ENCODE results near the gene GRIA3.

GRIA3 gene

DNA sequence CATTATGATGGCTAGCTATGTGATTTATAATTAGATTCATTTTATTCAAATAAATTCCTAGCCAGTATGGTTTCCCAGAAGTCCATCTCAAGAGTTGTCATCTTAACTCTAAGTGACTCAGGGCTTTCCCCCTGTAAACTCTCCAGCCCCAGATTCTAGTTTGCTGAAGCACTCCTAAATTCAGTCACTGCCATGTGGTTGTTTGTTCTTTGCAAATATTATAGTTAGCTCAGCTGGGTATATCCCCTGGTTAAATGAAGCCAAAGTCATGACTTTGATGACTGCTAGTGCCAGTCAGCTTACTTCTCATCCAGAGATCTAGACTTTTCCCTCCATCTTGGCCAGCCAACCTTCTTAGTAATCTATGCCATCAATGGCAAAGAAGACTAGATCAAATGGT lies 126.0 kb downstream of the GRIA3 start:
- H3K27me3 ChIP-seq (ENCODE audit: control insufficient read depth, insufficient read depth, low read length), result no peaks in the 10 kb centered on the region; the same call in 1 of the 2 replicates
- H3K4me3 ChIP-seq (ENCODE audit: low read depth, low read length), result no peak overlapping the region
- H3K27ac ChIP-seq (ENCODE audit: low read depth, low read length), result no peak overlapping the region

DNA sequence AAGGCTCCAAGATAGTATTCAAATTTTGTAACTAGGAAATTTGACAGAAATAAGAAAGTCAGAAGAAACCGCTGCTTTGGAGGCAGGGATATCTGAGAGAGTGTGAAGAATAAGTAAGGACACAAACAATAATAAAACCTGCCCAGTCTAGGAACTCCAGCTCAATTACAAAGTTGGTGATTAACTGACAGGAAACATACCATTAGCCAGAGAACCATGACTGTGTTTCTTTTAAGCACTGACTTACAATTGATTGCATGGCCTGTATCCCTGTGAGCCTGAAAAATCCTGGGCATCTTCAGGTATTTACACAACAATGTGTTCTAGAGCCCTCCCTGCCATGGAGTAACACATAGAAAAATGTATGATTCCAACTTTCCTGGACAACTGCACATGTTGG lies 127.4 kb downstream of the GRIA3 start:
- Histone ChIP-seq H3K9me3 (ENCODE audit: control insufficient read depth, insufficient read depth, low read depth, low read length) (no peaks in the 10 kb centered on the region), H3K4me3 (ENCODE audit: low read depth, low read length) (no peak overlapping the region), H3K36me3 (ENCODE audit: control insufficient read depth, insufficient read depth, low read length) (no peaks in the 10 kb centered on the region), H3K9ac (ENCODE audit: low read length) (no peak overlapping the region), H3K27ac (ENCODE audit: low read depth, low read length) (no peak overlapping the region), H3K4me1 (ENCODE audit: control insufficient read depth, insufficient read depth, low read length) (no peaks in the 10 kb centered on the region), H3K27me3 (ENCODE audit: control insufficient read depth, insufficient read depth, low read length) (no peaks in the 10 kb centered on the region; the same call in 1 of the 2 replicates)

More for the DNA sequence above, 126.0 kb downstream of the GRIA3 start:
- Histone ChIP-seq H3K4me1 (ENCODE audit: control insufficient read depth, insufficient read depth, low read length) (no peaks in the 10 kb centered on the region), H3K9me3 (ENCODE audit: control insufficient read depth, insufficient read depth, low read depth, low read length) (no peaks in the 10 kb centered on the region), H3K36me3 (ENCODE audit: control insufficient read depth, insufficient read depth, low read length) (no peaks in the 10 kb centered on the region), H3K9ac (ENCODE audit: low read length) (no peak overlapping the region)

DNA sequence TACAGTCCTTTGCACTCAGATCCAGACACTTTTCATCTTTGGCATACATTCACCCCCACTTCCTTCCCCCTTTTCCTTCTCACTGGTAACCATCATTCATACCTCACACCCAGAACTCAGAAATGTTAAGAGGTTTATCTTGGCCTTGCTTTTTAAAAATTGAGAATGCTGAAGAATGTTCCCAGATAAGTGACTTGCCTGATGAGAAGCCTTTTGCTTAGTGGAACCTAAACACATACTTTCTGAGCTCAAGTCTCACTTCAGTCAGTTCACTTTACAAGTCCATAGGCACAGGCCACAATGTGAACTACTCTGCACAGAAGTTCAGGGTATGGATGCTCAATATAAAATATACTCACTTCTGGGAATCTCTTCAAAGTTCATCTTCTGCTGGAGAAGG lies 129.4 kb downstream of the GRIA3 start:
- H3K36me3 ChIP-seq (ENCODE audit: control insufficient read depth, insufficient read depth, low read length), result no peaks in the 10 kb centered on the region
- H3K4me3 ChIP-seq (ENCODE audit: low read depth, low read length), result no peak overlapping the region
- H3K9ac ChIP-seq (ENCODE audit: low read length), result no peak overlapping the region
- no peaks in the 10 kb centered on the region for H3K4me1 ChIP-seq (ENCODE audit: control insufficient read depth, insufficient read depth, low read length)
- no peaks in the 10 kb centered on the region for H3K9me3 ChIP-seq (ENCODE audit: control insufficient read depth, insufficient read depth, low read depth, low read length)
- no peaks in the 10 kb centered on the region; the same call in 1 of the 2 replicates for H3K27me3 ChIP-seq (ENCODE audit: control insufficient read depth, insufficient read depth, low read length)
- no peak overlapping the region for H3K27ac ChIP-seq (ENCODE audit: low read depth, low read length)

DNA sequence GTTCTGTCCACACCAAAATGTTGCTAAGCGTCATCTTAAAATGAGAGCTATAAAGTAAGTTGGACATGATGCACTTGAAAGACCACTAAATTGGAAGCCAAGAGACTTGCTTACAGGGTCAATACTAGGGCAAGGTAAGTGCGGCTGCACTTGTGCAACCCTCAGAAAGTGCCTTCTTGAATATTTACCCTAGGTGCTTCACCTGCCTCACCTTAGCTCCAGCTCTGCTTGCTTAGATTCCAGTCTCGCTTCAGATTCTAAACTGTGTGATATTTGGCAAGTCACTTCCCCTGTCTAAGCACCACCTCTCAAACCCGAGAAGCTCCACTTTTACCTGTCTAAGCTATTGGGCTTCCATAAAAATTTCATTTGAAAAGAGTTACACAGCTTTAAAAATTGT lies 136.5 kb downstream of the GRIA3 start:
- Histone ChIP-seq H3K9ac (ENCODE audit: low read length) (no peak overlapping the region), H3K9me3 (ENCODE audit: control insufficient read depth, insufficient read depth, low read depth, low read length) (0 out of 2 replicates have a peak, but pooled peaks cover 2% of the 10 kb centered on the region), H3K36me3 (ENCODE audit: control insufficient read depth, insufficient read depth, low read length) (no peaks in the 10 kb centered on the region), H3K4me3 (ENCODE audit: low read depth, low read length) (no peak overlapping the region), H3K27me3 (ENCODE audit: control insufficient read depth, insufficient read depth, low read length) (peaks cover 7% of the 10 kb centered on the region; the same call in 1 of the 2 replicates), H3K27ac (ENCODE audit: low read depth, low read length) (no peak overlapping the region), H3K4me1 (ENCODE audit: control insufficient read depth, insufficient read depth, low read length) (peaks cover 21% of the 10 kb centered on the region)

DNA sequence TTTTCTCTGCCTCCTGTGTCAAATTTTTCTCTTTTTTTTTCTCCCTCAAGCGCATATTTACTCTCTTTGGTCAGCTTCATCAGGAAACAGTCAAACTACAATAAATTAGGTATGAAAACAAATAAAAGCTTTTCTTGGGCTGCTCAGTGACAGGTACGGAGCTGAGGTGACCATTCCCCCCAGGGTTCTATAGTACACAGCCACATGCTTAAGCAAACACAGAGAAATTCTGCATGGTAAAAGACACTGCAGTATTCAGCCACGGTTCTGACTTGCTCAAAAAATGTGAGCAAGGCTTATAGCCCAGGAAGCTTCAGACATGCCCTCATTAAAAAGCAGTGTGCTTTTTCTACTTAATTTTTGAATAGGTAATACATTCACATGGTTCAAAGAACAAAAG lies 138.5 kb downstream of the GRIA3 start:
- H3K36me3 ChIP-seq (ENCODE audit: control insufficient read depth, insufficient read depth, low read length), result no peaks in the 10 kb centered on the region
- 0 out of 2 replicates have a peak, but pooled peaks cover 2% of the 10 kb centered on the region for H3K9me3 ChIP-seq (ENCODE audit: control insufficient read depth, insufficient read depth, low read depth, low read length)
- H3K4me3 ChIP-seq (ENCODE audit: low read depth, low read length), result no peak overlapping the region
- peaks cover 7% of the 10 kb centered on the region; the same call in 1 of the 2 replicates for H3K27me3 ChIP-seq (ENCODE audit: control insufficient read depth, insufficient read depth, low read length)
- H3K4me1 ChIP-seq (ENCODE audit: control insufficient read depth, insufficient read depth, low read length), result peaks cover 21% of the 10 kb centered on the region
- no peak overlapping the region for H3K9ac ChIP-seq (ENCODE audit: low read length)
- no peak overlapping the region for H3K27ac ChIP-seq (ENCODE audit: low read depth, low read length)

DNA sequence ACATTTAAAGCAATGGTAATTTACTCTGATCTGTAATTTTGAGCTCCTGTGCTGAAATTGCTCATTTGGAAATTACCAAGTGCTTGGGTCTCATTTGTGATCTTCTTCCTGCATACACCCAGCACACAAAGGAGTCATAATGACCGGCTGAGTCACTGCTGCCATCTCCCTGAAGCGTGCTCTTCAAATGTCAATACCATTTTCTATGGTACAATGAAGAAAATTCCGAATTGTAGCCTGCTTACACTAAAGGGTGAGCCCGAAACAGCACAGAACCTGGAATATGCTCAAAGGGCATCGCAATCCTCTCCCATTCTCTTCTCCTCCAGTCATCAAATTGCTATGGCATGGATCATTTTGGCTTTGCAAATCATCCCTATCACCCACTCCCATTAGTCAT lies 140.5 kb downstream of the GRIA3 start:
- Histone ChIP-seq H3K9ac (ENCODE audit: low read length) (no peak overlapping the region), H3K4me1 (ENCODE audit: control insufficient read depth, insufficient read depth, low read length) (peaks cover 21% of the 10 kb centered on the region), H3K9me3 (ENCODE audit: control insufficient read depth, insufficient read depth, low read depth, low read length) (no peaks in the 10 kb centered on the region), H3K36me3 (ENCODE audit: control insufficient read depth, insufficient read depth, low read length) (no peaks in the 10 kb centered on the region), H3K27me3 (ENCODE audit: control insufficient read depth, insufficient read depth, low read length) (peaks cover 7% of the 10 kb centered on the region; the same call in 1 of the 2 replicates), H3K27ac (ENCODE audit: low read depth, low read length) (0 out of 2 replicates have a peak overlapping the region, but pooled peaks have one; percentile 27), H3K4me3 (ENCODE audit: low read depth, low read length) (no peak overlapping the region)

DNA sequence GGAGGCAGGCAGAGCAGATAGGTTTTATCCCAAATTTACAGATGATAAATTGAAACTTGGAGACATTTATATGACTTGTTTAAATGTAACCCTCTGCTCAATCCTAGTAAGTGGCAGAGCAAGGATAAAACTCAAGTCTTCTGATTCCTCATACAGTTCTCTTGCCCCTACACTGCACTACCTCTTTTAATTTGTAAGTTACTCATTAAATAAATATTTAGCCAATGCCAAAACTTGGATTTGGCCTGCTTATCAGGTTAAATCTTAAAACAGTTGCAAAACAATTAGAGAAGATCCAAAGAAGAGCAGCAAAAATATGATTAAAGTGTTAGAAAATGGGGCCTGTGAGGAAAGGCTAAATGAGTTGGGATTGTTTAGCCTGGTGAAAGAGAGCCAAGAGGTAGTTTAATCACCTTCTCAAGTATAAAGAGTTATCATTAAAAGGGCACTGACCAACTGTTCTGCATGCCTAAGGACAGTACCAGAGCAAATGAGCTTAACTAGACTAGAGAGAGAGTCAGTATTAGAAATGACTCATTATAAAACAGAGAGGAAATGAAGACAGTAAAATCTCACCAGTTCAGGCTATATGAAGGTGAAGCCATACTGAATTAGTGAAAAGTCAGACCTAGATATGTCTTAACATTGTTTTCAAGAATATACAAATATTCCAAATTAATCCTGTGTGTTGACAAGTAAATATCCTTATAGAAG lies 146.3 kb downstream of the GRIA3 start:
- no peak overlapping the region for H3K27ac ChIP-seq (ENCODE audit: low read depth, low read length)
- no peaks in the 10 kb centered on the region; the same call in 1 of the 2 replicates for H3K27me3 ChIP-seq (ENCODE audit: control insufficient read depth, insufficient read depth, low read length)
- H3K9me3 ChIP-seq (ENCODE audit: control insufficient read depth, insufficient read depth, low read depth, low read length), result no peaks in the 10 kb centered on the region
- H3K4me3 ChIP-seq (ENCODE audit: low read depth, low read length), result no peak overlapping the region
- H3K9ac ChIP-seq (ENCODE audit: low read length), result no peak overlapping the region
- H3K36me3 ChIP-seq (ENCODE audit: control insufficient read depth, insufficient read depth, low read length), result no peaks in the 10 kb centered on the region
- no peaks in the 10 kb centered on the region for H3K4me1 ChIP-seq (ENCODE audit: control insufficient read depth, insufficient read depth, low read length)

DNA sequence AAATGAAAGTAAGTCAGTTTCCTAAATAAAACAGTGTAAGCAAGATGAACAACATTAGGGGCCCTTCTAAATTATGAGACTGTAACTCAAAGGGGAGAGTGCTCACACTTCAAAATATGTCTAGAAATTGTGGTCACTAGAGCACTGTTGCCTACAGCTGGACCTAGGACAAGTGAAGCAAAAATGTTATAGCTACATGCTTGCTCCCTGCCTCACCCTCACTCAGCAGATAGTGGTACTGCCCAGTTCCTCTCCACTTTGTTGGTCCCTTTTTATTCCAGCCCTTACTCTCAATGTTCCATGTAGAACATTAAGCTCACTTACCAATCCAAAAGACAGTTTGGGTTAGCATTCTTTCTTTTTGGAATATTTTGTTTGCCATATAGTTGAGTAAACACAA lies 147.3 kb downstream of the GRIA3 start:
- Histone ChIP-seq H3K4me1 (ENCODE audit: control insufficient read depth, insufficient read depth, low read length) (no peaks in the 10 kb centered on the region), H3K36me3 (ENCODE audit: control insufficient read depth, insufficient read depth, low read length) (no peaks in the 10 kb centered on the region), H3K4me3 (ENCODE audit: low read depth, low read length) (no peak overlapping the region), H3K9me3 (ENCODE audit: control insufficient read depth, insufficient read depth, low read depth, low read length) (no peaks in the 10 kb centered on the region), H3K9ac (ENCODE audit: low read length) (no peak overlapping the region), H3K27me3 (ENCODE audit: control insufficient read depth, insufficient read depth, low read length) (no peaks in the 10 kb centered on the region; the same call in 1 of the 2 replicates), H3K27ac (ENCODE audit: low read depth, low read length) (no peak overlapping the region)

DNA sequence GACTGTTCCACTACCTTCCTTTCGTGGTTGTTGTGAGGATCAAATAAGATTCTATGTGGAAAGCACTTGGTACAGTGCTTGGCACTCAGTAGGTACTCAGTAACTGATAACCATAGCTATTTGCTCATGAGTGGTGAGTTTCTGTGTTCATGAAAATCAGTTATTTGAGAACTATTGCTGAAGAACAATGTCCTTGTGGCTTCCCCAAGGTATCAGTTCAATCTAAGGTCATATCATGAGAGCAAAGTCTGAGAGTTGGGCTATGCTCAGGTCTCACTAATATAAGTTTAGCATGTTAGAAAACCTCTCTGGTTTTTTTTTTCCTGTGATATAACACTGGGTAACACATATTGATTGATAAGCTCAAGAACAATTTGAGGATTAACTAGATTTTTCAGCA lies 147.8 kb downstream of the GRIA3 start:
- Histone ChIP-seq H3K4me1 (ENCODE audit: control insufficient read depth, insufficient read depth, low read length) (no peaks in the 10 kb centered on the region), H3K27me3 (ENCODE audit: control insufficient read depth, insufficient read depth, low read length) (no peaks in the 10 kb centered on the region; the same call in 1 of the 2 replicates)

DNA sequence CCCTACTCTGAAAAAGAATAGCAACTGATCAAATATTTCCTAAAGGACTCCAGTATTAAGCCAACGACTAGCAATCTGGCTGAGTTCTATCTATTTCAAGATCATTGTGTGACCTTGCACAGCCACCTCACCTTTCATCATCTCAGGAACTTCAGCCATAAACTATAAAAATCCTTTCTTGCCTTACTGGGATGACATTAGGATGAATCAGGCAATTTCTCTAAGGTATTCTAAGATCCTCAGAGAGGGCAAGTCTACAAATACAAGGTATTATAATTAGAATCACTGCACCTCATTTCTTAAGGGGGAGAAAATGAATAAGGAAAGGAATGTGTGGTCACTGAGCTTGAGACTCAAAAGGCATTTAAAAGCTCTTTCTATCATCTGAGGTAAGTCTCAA lies 152.6 kb downstream of the GRIA3 start:
- Histone ChIP-seq H3K4me1 (ENCODE audit: control insufficient read depth, insufficient read depth, low read length) (peaks cover 14% of the 10 kb centered on the region), H3K27me3 (ENCODE audit: control insufficient read depth, insufficient read depth, low read length) (peaks cover 2% of the 10 kb centered on the region; the same call in 1 of the 2 replicates), H3K36me3 (ENCODE audit: control insufficient read depth, insufficient read depth, low read length) (no peaks in the 10 kb centered on the region), H3K9me3 (ENCODE audit: control insufficient read depth, insufficient read depth, low read depth, low read length) (no peaks in the 10 kb centered on the region), H3K27ac (ENCODE audit: low read depth, low read length) (no peak overlapping the region), H3K9ac (ENCODE audit: low read length) (no peak overlapping the region), H3K4me3 (ENCODE audit: low read depth, low read length) (no peak overlapping the region)

More for the DNA sequence above, 147.8 kb downstream of the GRIA3 start:
- no peak overlapping the region for H3K4me3 ChIP-seq (ENCODE audit: low read depth, low read length)
- no peak overlapping the region for H3K9ac ChIP-seq (ENCODE audit: low read length)
- no peaks in the 10 kb centered on the region for H3K9me3 ChIP-seq (ENCODE audit: control insufficient read depth, insufficient read depth, low read depth, low read length)
- no peak overlapping the region for H3K27ac ChIP-seq (ENCODE audit: low read depth, low read length)
- H3K36me3 ChIP-seq (ENCODE audit: control insufficient read depth, insufficient read depth, low read length), result no peaks in the 10 kb centered on the region

DNA sequence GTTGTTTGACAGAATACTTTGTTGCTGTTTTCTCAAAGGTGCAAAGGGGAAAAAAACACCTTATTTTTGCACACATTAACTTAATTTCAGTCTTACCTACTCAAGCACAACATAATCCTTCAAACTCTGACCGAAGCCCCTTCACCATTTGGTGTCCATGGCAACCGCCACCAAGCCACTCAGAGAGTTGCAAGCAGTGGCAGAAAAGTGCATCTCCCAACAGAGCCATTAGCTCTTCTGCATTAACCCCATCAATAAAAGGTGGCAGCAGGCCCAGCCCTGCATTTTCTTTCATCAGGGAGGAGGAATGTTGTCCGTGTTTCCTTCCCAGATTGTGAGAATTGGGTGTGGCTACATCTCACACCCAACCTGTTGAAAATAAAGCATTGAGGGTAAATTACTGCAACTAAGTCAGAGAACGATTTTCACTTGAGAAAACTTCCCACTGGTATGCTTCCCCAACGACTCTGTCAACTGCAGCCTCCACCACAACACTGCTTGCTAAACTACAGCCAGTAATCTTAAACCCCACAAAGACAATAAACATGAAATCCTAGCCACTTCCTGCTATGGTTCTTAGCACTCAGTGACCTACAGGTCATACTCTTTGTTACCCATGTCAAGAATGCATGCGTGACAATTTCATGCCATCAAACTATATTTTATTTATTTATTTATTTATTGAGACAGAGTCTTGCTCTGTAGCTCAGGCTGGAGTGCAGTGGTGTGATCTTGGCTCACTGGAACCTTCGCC lies 154.0 kb downstream of the GRIA3 start:
- Histone ChIP-seq H3K27me3 (ENCODE audit: control insufficient read depth, insufficient read depth, low read length) (peaks cover 2% of the 10 kb centered on the region; the same call in 1 of the 2 replicates), H3K9ac (ENCODE audit: low read length) (no peak overlapping the region), H3K4me1 (ENCODE audit: control insufficient read depth, insufficient read depth, low read length) (peaks cover 20% of the 10 kb centered on the region), H3K9me3 (ENCODE audit: control insufficient read depth, insufficient read depth, low read depth, low read length) (no peaks in the 10 kb centered on the region), H3K4me3 (ENCODE audit: low read depth, low read length) (no peak overlapping the region), H3K27ac (ENCODE audit: low read depth, low read length) (no peak overlapping the region), H3K36me3 (ENCODE audit: control insufficient read depth, insufficient read depth, low read length) (no peaks in the 10 kb centered on the region)
